GM15510 (cell line): Measurements from ENCODE around the gene KCNIP3.

ENCODE experiments used
- POLR2A ChIP-seq: IDR thresholded peaks from 3 replicates; pipeline ENCODE4 v1.6.1; 2011; ENCODE audit warnings: borderline replicate concordance; ENCODE audit not compliant: insufficient read length; ENCODE audit errors: extremely low read depth

KCNIP3 gene

DNA sequence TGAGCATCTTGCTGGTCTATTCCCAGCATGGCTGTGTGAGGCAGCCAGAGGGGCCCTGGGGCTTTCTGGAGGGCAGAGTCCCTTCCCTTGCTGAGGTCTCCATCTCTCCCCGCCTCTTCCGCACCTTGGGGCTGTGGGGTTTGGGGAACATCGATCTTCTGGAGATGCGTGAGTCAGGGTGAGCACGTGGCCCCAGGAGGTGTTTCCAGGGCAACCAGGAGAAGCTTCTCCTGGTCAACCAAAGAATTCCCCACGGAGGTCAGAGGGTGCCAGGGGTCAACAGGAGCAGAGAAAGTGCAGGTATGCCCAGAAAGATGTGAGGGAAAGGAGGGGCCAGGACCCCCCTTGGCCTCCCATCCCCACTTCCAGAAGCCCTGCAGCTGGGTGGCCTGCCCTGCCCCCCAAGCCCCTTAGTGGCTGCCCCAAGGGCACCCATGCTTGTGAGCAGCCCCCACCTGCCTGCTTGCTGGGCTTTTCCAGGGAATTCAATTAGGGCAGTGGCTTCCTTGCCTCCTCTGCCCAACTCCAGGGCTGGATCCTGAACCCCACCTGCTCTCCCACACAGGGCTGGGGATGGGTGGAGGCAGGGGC, 25.7 kb upstream of the KCNIP3 start:
- TF ChIP-seq POLR2A = no peak

DNA sequence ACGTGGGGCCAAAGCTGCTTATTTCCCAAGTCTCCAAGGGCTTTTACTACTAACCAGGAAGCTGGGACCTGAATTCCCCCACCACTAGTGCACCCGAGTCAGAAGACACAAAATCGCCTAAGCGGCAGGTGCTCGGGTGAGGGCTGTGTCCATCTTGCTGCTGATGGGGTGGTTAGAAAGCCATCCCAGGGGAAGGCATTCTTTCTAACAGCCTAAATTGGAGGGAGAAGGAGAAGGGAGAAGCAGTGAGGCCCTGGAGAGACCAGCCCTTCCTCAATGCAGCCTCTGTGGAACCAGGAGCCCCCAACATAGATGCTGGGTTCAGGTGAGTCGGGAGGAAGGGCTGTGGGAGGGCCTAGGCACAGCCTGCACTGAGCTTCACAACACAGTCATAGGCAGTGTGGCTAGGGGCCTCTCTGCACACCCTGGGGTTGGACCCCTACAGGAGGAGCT, 24.8 kb upstream of the KCNIP3 start:
- no peak for TF ChIP-seq POLR2A

DNA sequence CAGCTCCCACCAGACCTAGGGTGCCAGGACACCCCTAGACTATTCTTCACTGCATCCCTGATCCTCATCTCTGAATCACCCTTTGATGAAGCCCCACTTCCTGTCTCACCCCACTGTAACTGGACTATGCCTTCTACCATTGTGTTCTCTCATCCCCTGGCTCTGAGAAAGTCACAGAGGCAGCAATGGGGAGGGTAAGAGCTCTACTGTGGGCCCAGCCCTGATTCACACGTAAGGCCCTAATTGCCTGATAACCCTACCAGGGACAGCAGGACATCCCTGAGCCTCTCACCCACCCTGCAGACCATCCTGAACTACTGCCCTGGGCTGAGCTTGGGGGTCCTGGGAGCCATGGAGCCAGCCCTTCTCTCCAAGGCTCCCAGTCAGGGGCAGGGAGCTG, 24.4 kb upstream of the KCNIP3 start:
- no peak for TF ChIP-seq POLR2A

DNA sequence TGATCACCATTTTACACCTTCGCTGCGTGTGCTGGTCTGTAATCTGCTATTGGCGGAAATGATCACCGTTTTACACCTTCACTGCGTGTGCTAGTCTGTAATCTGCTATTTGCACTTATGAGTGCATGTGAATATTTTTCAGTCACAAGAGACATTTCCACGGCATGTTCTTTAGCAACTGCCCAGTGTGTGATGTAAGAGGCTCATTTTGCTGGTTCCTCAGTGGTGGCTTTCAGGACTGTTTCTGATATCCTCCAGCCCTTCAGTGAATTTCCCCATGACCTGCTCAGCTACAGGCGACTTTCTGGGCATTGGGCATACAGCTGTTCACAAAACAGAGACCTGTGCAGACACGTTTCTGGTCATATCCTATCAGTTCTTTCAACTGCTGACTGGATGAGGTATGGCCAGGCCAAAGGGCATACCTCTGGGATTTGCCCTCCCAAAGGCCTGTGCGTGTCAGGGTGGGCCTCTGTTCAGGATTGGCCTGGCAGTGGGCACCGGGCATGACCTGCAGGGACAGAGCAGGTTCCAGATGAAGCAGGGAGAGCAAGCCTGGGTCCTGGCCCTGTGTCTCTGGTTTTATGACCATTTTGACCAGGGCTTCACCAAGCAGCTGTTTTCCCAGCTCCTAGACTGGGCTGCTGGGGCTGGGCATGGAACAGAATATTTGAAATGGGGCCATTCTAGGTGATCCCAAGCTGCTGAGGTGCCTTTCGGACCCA, 23.4 kb upstream of the KCNIP3 start:
- TF ChIP-seq POLR2A = no peak

DNA sequence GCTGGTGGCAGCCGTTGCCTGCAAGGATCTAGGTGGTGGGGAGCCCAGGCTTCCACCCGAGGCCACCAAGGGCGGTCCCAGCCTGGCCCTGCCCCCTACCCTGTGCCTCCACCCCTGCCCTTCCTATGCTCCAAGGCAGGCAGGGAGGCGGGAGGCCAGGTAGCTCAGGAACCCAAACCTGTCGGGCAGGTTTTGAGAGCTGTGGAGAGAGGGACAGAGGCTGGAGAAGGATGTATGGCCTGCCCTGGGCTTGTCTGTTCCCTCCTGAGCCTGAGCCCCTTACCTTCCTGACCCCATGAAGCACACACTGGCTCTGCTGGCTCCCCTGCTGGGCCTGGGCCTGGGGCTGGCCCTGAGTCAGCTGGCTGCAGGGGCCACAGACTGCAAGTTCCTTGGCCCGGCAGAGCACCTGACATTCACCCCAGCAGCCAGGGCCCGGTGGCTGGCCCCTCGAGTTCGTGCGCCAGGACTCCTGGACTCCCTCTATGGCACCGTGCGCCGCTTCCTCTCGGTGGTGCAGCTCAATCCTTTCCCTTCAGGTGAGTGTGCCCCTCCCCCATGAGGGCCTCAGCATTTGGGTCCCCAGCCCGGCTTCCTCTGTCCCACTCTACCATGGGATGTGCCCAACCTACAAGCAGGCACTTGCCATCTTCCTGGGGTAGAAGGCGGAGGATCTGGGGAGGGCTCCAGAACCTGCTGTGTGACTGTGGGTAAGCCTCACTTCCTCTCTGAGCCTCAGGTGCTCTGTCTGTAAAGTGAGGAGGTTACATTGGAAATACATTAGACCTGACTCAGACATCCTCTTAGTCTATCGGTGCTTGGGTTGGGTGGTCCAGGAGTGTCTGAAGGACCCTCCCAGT, 22.6 kb upstream of the KCNIP3 start, which contains the start of gene PROM2:
Gene PROM2 (plus strand): TSS at position 159 of the 860 bp plus-strand sequence. CDS start 137 bp downstream, at position 296.
- TF ChIP-seq POLR2A = no peak

DNA sequence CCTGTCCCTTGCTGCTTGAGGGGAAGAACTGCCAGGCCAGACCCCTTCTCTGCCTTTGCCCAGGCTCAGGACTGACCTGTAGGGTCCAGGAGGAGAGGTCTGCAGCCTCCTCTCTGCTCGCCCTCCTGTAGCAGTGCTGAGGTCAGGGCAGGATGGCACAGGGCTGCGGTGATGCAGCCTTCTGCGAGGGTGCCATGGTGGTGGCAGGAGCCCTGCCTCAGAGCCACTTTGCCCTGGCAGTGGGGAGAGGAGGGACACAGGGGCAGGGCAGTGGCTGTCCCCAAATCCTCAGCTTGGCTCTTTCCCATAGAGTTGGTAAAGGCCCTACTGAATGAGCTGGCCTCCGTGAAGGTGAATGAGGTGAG, 22.0 kb upstream of the KCNIP3 start:
- TF ChIP-seq POLR2A = no peak

DNA sequence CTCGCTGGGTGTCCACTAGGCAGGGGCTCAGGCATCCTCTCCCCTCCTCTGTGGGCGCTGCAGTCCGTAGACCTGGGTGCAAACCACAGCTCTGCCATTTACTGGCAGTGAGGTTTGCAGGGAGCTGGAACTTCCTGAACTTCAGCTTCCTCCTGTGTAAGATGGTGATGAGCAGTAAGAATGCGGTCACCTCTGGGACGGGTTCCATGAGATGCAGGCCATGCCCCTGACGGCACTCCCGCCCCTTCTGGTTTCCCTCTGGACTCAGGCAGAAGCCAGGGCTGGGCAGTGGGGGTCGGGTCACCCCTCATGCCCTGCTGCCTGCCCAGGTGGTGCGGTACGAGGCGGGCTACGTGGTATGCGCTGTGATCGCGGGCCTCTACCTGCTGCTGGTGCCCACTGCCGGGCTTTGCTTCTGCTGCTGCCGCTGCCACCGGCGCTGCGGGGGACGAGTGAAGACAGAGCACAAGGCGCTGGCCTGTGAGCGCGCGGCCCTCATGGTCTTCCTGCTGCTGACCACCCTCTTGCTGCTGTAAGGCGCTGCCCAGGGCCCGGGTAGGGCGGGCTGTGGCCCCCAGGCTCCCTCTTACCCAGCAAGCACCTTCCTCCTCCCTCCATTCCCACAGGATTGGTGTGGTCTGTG, 21.4 kb upstream of the KCNIP3 start:
- TF ChIP-seq POLR2A = no peak

DNA sequence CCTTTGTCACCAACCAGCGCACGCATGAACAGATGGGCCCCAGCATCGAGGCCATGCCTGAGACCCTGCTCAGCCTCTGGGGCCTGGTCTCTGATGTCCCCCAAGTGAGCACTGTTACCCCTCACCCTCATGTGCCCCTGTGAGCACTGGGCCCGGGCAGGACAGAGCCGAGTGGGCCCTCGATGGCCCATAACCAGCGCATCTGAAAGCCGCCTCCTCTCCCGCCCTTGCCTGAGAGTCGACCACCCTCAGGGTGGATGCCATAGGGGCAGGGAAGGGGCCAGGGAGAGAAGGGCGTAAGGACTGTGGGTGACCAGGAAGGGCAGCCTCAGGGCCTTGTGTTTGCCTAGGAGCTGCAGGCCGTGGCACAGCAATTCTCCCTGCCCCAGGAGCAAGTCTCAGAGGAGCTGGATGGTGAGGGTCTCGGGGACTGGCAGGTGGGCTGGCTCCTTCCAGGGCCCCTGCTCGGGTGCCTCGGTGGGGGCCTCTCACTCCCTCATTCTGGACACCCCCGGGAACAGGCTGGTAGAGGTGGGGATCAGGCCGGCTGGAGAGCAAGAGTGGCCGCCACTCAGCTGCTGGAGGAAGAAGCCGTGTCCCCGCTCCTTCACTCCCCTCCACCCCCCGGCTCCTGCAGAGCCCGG, 20.8 kb upstream of the KCNIP3 start:
- TF ChIP-seq POLR2A = no peak

DNA sequence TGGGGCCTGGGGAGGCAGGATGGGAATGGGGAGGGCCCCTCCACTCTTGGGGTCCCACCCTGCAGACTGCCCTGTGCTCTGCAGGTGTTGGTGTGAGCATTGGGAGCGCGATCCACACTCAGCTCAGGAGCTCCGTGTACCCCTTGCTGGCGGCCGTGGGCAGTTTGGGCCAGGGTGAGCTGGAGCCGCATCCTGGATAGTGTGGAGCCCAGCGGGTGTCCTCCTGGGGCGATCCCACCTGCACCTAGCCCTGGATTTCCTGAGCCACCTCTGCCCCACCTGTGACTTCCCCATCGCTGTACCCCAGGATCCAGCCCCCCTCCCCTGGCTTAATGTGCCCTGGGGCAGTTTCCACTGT, 20.3 kb upstream of the KCNIP3 start:
- no peak for TF ChIP-seq POLR2A

DNA sequence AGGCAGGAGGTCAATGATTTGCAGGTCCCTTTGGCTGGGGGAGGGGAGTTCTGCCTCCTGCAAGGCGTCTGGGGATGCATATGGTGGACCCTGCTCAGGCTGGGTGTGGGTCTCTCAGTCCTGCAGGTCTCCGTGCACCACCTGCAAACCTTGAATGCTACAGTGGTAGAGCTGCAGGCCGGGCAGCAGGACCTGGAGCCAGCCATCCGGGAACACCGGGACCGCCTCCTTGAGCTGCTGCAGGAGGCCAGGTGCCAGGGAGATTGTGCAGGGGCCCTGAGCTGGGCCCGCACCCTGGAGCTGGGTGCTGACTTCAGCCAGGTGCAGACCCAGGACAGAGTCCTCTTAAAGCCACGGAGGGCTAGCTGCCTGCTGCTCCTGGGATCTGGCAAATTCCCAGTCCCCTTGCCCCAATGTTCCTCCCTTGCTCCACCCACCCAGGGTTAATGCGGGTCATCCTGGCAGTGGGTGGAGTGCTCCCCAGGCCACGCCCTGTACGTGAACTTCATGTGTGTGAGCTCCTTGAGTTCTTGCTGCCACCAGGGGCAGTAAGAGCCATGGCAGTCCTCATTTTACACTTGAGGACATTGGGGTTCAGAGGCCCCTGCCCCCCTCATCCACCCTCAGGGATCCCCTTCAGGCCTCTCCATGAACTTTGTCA, 19.8 kb upstream of the KCNIP3 start:
- TF ChIP-seq POLR2A = no peak

DNA sequence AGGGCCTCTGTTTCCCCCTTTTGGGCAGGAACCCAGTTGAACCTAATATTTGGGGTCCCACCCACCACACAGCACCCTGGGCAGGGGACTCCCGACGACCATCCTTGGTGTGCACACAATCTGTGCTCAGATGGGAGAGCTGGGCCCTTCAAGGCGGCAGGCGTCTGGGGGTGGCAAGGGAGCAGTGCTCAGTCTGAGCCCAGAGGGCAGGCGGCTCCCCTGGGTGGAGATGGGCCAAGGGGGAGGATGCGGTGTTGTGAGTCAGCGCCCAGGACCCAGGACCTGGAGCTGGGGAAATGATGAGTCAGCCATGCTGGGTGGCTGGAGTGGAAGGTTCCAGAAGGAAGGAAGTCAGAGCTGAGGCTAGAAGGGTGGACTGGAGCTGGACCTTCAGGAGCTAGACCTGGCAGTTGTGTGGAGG, 19.1 kb upstream of the KCNIP3 start:
- no peak for TF ChIP-seq POLR2A

DNA sequence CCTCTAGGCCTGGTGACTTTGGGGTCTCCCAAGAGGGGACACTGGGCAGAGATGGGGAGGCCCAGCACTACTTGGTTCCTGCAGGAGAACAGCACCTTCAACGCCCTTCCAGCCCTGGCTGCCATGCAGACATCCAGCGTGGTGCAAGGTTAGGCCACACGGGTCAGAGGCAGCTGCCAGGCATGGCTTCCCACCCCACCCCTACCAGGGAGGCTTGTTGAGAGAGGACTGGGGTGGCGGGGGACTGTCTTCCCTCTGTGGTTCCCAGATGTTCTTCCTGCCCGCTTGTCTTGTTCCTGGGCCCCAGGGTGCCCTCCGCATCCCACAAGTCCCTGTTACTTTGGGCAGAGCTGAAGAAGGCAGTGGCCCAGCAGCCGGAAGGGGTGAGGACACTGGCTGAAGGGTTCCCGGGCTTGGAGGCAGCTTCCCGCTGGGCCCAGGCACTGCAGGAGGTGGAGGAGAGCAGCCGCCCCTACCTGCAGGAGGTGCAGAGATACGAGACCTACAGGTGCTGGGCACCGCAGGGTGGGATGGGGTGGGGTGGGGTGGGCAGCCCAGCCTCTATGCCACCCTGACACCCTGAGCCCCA, 18.4 kb upstream of the KCNIP3 start:
- TF ChIP-seq POLR2A = no peak

DNA sequence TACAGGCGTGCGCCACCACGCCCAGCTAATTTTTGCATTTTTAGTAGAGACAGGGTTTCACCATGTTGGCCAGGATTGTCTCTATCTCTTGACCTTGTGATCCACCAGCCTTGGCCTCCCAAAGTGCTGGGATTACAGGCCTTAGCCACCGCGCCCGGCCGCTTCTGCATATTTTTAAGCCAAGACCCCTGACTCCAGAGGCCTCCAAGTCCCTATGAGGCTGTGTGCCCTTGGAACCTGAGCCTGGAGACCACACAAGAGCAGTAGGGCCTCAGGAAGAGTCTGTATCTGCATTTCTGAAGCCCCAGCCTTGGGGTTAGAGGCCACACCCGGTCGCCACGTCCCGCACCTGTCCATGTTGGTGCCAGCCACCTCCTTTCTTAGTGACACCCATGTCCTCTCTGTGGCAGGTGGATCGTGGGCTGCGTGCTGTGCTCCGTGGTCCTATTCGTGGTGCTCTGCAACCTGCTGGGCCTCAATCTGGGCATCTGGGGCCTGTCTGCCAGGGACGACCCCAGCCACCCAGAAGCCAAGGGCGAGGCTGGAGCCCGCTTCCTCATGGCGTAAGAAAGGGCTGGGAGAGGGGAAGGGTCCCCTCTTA, 17.6 kb upstream of the KCNIP3 start:
- no peak for TF ChIP-seq POLR2A
